ENCODE data around the gene NFKBIE. TPM values are rescaled to one million over a fixed set of nuclear protein-coding genes. Genes with fewer than 3 reads are reported as not detected.

NFKBIE gene
- total RNA-seq, 4 donors from 2014 or later: 7.0 to 10.4 (median 8.5) TPM

DNA sequence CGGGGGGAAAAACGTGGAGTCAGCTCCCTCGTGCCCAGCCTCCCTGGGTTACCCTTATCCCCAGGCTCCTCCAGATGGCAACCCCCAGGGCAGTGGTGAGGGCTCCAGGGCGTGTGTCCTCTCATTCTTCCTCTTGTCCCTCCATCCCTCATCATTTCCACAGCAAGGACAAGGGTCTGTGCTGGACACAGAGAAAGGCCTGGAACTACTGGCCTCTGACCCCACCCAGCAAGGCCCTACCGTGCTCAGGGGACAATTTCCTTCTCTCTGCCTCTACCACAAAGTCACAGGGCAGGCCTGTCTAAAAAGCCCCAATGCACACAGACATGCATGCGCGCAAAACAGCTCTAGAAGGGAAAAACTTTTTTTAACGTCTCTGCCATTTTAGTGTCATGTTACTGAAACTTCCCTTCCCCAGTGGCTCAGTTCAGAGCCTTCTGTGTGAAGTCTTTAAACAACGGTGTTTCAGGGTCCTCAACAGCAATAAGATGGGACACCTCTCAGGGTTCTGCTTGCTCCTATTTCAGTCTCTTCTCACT lies 7.0 kb downstream of the NFKBIE start:
- H3K4me3 ChIP-seq: no peak overlapping the region
- peak overlapping the region in 3 of 4 donors; percentile 92 to 97 (median 95) for H3K27ac ChIP-seq (replicated peaks in 1 of 4)
- intact Hi-C loops (cut with DNase I): no loop called here
- WGBS: 86% methylated on average over 9 of the region's 9 CpGs
- peaks cover 17 to 53% (median 37%) of the 10 kb centered on the region in 4 donors for H3K36me3 ChIP-seq
- peaks cover 26 to 61% (median 49%) of the 10 kb centered on the region in 4 donors for H3K4me1 ChIP-seq
- no peaks in the 10 kb centered on the region for H3K27me3 ChIP-seq
- TF ChIP-seq POLR2AphosphoS5 (IDR thresholded peaks at IDR 0.05): no peak
- TF ChIP-seq POLR2A (IDR thresholded peaks at IDR 0.05; ENCODE audit: low read depth): no peak
- TF ChIP-seq, protein P1, sequence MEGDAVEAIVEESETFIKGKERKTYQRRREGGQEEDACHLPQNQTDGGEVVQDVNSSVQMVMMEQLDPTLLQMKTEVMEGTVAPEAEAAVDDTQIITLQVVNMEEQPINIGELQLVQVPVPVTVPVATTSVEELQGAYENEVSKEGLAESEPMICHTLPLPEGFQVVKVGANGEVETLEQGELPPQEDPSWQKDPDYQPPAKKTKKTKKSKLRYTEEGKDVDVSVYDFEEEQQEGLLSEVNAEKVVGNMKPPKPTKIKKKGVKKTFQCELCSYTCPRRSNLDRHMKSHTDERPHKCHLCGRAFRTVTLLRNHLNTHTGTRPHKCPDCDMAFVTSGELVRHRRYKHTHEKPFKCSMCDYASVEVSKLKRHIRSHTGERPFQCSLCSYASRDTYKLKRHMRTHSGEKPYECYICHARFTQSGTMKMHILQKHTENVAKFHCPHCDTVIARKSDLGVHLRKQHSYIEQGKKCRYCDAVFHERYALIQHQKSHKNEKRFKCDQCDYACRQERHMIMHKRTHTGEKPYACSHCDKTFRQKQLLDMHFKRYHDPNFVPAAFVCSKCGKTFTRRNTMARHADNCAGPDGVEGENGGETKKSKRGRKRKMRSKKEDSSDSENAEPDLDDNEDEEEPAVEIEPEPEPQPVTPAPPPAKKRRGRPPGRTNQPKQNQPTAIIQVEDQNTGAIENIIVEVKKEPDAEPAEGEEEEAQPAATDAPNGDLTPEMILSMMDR (IDR thresholded peaks at IDR 0.05): no peak
- no peak for TF ChIP-seq EP300 (IDR thresholded peaks at IDR 0.05)
- H3K9me3 ChIP-seq: no peaks in the 10 kb centered on the region
- no peak for DNase-seq (ENCODE audit: extremely low spot score)

DNA sequence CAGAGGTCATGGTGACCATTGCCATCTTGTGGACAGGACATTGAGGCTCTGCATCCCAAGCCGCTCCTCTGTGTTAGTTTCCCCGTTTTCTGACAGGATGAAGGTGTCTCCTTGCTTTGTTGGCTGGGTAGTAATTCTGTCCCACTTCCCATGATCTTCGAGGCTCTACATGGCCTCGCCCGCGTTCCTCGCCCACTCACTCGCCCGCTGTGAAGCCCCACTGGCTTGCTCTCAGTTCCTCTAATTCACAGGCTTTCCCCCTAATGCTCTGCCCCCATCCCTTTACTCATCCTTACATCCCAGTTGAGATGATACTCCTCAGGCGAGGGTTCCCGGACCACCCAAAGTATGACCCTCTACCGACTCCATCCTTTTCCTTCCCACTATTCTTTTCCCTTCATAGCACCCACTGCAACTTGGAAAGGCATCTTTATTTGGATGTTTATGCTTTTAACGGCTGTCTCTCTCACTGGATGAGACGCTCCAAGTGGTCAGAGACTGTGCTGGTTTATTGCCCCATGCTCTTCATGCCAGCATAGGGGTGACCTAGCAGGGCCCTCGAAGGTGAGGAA lies 7.5 kb downstream of the NFKBIE start:
- Histone ChIP-seq H3K27me3 (no peaks in the 10 kb centered on the region), H3K36me3 (peaks cover 22 to 59% (median 43%) of the 10 kb centered on the region in 4 donors), H3K4me1 (peaks cover 20 to 61% (median 47%) of the 10 kb centered on the region in 4 donors), H3K9me3 (no peaks in the 10 kb centered on the region), H3K27ac (replicated peaks in 1 of 4) (peak overlapping the region; percentile 92 to 97 (median 94)), H3K4me3 (peak overlapping the region; percentile 95 to 99 (median 98))
- intact Hi-C loops (cut with DNase I): loop anchor here (2.0 kb wide), 1 partner anchor 85 kb away; no protein-coding TSS in a partner anchor
- 16% methylated on average over 14 of the region's 15 CpGs for WGBS
- no peak for DNase-seq (ENCODE audit: extremely low spot score)
- TF ChIP-seq EP300 (IDR thresholded peaks at IDR 0.05): no peak

DNA sequence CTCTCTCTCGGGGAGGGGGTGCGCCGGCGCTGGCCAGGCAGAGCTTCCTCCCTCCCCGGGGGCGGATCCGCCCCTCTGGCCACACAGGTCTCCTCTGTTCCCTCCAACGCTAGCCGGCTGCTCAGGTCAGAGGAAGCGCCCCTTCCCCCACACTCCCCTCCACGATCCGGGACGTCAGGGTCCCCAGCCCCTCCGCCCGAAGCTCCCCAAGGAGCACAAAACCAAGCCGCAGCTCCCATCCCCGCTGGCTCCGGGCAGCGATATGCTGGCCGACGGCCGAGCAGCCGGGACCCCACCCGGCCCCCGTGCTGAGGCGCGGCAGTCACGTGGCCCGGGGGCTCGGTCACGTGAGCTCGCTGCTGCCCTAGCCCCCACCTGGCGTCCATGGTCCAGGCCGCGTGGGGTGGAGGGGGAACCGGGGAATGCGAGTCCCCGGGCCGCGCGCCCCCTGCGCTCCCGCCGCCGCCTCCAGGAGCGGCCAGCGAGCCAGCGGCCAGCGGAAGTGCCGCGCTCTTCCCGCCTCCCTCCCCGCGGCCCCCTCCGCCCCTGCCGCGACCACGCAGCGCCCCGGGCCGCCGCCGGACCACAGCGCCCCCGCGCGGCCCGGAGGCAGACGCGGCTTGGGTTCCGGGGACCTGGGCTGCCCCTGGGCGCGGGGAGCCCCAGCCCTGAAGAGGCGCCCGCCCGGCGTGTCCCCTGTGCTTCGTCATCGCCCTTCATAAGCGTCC lies 8.2 kb downstream of the NFKBIE start, which contains the start of gene SLC35B2:
Gene SLC35B2 (minus strand): TSS at position 504 of the 728 bp plus-strand sequence. CDS start 118 bp downstream, at position 386.
- TF ChIP-seq, protein P1 (IDR thresholded peaks at IDR 0.05): peak; percentile 85 to 91 (median 88)
- TF ChIP-seq POLR2AphosphoS5 (IDR thresholded peaks at IDR 0.05): peak; percentile 44 to 83
- TF ChIP-seq POLR2A (IDR thresholded peaks at IDR 0.05; ENCODE audit: low read depth): peak; percentile 66
- TF ChIP-seq EP300 (IDR thresholded peaks at IDR 0.05): no peak
- Histone ChIP-seq H3K27ac (replicated peaks in 1 of 4) (peak within 1 kb of the TSS; percentile 92 to 97 (median 94)), H3K4me1 (peaks cover 19 to 59% (median 44%) of the 10 kb centered on the region in 4 donors), H3K36me3 (peaks cover 29 to 65% (median 49%) of the 10 kb centered on the region in 4 donors), H3K9me3 (no peaks in the 10 kb centered on the region), H3K4me3 (peak within 1 kb of the TSS; percentile 95 to 99 (median 98)), H3K27me3 (no peaks in the 10 kb centered on the region)
- DNase-seq (ENCODE audit: extremely low spot score): no peak
- intact Hi-C loops (cut with DNase I): loop anchor here (2.0 kb wide), 1 partner anchor 84 kb away; no protein-coding TSS in a partner anchor
- WGBS: under 1% methylated on average over 23 of the region's 80 CpGs

DNA sequence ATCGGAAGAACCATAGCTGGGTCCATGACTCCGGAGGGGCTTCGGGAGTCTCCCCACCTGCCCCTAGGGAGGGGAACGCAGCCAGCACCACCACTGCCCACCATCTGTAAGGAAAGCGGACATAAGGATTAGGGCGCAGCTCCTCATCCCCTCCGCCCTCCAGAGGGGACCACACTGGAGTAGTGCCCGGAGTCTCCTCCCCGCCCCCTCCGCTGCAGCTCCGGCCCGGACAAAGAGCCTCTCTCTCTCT lies 8.7 kb downstream of the NFKBIE start:
- TF ChIP-seq POLR2AphosphoS5 (IDR thresholded peaks at IDR 0.05): no peak
- no peak for TF ChIP-seq POLR2A (IDR thresholded peaks at IDR 0.05; ENCODE audit: low read depth)
- TF ChIP-seq EP300 (IDR thresholded peaks at IDR 0.05): no peak
- TF ChIP-seq, protein P1 (IDR thresholded peaks at IDR 0.05): no peak
- H3K27ac ChIP-seq (replicated peaks in 1 of 4): peak overlapping the region; percentile 92 to 97 (median 94)
- peak overlapping the region; percentile 95 to 99 (median 98) for H3K4me3 ChIP-seq
- H3K9me3 ChIP-seq: no peaks in the 10 kb centered on the region
- intact Hi-C loops (cut with DNase I): loop anchor here (2.0 kb wide), 1 partner anchor 84 kb away; no protein-coding TSS in a partner anchor
- H3K4me1 ChIP-seq: peaks cover 19 to 59% (median 46%) of the 10 kb centered on the region in 4 donors
- H3K36me3 ChIP-seq: peaks cover 34 to 69% (median 54%) of the 10 kb centered on the region in 4 donors
- no peak for DNase-seq (ENCODE audit: extremely low spot score)
- 0% methylated on average over 6 of the region's 12 CpGs for WGBS
- no peaks in the 10 kb centered on the region for H3K27me3 ChIP-seq

Data from esophagus muscularis mucosa (tissue), 4 donors.